GM18907 (cell line): ENCODE measurements around the gene LTBR.

Experiments
- ATAC-seq: cut with Tn5 transposase; IDR thresholded peaks from one replicate; pipeline ENCODE4 v1.9.1; 2021; ENCODE audit warnings: mild to moderate bottlenecking, moderate library complexity; ENCODE audit not compliant: unreplicated experiment

LTBR gene

GRCh38 chr12:6367969-6368892 is 15.7 kb upstream of the LTBR start:
- ATAC-seq = no peak

GRCh38 chr12:6368906-6369525 is 14.9 kb upstream of the LTBR start:
- ATAC-seq = no peak

- no peak for ATAC-seq
These were observed 13.9 kb upstream of the LTBR start for GRCh38 chr12:6369916-6370575.

GRCh38 chr12:6370576-6370935 is 13.4 kb upstream of the LTBR start:
- no peak for ATAC-seq

DNA sequence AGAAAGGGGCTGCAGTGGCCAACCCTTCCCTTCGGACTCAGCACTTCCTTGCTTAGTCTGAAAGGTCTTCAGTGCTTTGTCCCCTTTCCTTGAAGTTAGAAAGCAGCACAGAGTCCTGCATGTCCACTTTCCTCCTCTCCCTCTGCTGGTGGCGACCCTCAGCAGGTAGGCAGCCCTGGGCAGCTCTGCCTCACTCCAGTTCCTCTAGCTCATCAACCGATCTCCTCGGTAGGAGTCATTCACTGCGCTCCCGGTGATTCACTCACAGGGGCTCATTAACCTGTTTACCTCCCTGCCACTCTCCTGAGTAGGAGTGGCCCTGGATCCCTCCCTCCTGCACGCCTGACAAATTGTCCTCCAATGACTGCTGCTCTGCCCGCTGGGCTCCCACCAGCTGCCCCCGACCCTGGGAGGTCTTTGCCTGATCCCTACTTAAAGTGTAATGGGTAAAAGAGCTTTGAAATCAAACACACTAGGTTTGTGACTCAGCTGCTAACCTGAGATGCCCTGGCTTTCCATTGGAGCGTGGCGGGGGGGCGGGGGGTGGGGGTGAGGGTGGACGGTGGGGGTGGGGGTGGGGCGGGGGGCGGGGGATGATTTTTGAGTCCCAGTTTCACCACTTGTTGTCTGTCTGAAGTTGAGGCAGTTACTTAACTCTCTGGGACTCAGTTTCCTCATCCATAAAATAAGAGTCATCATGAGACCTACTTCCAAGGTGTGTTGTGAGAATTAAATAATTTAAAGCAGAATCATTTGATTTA is 12.8 kb upstream of the LTBR start:
- no peak for ATAC-seq

DNA sequence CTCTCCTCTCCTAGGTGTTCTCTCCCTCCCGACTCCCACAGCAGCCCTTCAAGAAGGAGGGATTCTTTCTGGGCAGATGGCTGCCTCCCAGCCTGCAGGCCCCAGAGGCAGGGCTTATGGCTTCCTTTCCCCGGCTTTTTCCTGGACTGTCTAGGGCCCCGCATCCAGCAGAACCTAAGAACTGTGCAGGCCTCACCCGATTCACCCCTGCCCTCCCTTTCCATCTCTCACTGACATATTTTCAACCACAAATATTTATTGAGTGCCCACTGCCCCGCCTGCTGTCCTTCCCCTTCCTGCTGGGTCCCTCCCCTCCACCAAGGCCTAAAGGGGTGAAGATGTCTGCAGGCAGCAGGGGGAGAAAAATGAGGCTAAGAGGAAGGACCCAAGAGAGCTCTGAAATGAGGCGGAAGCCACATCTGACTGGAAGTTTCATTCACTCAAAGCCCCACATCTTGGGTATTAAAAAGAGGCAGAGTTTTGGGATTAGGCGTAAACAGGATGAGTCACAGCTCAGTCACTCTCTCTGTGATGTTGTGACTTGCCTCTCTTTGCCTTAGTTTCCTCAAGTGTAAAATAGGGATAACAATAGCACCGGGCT is 11.5 kb upstream of the LTBR start:
- no peak for ATAC-seq

DNA sequence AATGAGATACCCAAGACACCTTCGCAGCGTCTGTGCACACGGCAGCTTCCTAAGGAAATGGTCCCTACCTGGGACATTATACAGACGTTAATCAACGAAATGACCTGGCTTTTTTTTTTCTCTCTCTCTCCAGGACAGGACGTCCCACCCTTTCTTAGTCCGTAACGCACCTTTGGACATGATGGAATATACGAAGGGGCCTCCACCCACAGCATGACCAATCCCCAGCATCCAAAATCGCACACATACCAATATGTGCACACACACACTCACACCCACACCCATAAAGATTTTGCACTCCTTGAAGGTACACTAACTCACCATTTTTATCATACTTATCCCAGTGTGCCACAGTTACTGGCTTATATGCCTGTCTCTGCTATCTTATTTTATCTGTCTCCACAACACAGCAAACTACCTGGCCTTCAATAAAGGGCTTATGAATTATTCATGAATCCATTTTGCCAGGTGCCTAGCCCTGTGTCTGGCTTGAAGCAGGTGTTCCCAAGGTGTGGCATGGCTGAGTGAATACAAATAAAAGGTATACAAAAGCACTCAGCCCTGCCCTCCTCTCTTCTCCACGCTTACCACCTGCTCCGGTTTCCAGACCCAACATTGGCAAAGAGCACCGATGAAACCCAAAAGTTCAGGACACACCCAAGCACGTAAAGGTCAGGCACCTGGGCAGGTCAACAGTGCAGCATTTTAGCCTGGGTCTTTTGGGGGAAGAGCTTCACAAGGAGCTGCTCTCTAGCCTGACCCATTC is 10.8 kb upstream of the LTBR start:
- ATAC-seq = no peak

GRCh38 chr12:6374028-6374785 is 9.8 kb upstream of the LTBR start:
- no peak for ATAC-seq

GRCh38 chr12:6374786-6375160 is 9.2 kb upstream of the LTBR start:
- ATAC-seq = no peak

DNA sequence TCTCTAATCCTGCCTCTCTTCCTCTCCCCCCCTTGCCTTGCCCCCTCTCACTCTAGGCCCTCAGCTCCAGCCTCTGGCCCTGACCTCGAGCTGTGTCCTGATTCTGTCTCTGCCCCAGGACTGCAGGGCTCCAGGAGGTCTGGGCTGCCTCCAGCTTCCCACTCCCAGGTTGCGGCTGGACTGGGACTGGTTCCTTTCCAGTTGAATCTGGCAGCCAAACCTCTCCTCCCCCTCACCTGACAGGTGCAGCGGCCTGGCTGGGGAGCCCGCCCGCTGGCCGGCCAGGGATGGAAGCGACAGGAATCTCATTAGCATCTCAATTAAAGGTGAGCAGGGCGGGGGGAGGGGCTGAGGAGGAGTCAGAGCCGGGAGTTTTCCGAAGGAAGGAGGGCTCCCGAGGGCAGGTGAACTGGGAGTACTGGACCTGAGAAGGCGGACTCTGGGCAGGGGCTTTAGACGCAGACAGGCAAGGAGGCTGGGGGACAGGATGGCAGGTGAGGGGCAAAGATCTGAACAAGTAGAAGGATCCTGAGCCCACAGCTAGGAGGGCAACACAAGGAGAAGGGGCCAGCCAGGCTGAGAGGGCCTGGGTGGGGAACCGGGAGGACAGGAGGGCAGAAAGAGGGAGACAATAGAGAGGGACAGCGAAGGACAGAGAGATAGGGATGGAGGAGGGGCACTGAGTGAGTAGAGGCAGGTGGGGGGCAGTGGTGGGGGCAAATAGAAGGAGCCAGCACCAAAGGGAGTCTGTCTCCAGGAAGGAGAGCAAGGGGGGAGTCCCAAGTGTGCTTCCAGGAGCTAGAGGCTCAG is 8.5 kb upstream of the LTBR start, which contains the start of gene SCNN1A:
Gene SCNN1A, minus strand, starts transcription at position 295 of the 810 bp plus-strand sequence. CDS start 780 bp downstream, outside the sequence.
- ATAC-seq = no peak

DNA sequence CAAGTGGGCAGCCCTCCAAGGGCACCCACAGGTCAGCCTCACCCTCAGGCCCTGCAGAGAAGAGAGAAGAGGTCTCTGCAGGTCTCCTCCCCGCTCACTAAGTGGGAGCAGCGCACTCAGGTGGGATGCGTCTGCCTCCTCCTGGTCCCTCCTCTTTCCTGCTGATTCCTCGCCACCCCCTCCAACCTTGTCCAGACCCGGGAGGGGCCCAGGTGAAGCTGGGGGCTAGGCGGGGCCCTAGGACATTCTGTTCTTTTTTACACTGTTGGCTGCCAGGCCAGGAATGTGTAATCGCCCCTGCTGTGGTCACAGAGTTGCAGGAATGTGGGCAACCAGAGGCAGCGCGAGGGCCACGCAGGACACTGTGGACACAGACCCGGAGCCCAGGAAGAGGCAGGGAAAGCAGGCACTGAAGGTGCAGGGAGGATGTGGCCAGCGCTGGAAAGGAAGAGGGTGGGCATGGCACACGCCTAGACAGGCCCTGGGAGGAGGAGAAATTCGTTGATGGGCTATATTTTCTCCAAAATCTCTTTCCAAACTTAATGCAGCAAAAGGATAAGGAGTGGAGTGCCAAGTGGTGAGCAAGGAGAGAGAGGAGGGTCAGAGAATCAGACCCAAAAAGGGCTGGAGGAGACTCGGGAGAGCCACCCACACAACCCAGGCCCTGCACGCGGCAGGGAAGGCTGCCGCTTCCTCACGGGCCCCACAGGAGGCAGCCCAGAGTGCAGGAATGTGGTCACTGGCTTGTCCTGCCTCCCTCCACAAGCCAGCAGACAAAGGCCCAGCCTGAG is 7.7 kb upstream of the LTBR start:
- no peak for ATAC-seq

DNA sequence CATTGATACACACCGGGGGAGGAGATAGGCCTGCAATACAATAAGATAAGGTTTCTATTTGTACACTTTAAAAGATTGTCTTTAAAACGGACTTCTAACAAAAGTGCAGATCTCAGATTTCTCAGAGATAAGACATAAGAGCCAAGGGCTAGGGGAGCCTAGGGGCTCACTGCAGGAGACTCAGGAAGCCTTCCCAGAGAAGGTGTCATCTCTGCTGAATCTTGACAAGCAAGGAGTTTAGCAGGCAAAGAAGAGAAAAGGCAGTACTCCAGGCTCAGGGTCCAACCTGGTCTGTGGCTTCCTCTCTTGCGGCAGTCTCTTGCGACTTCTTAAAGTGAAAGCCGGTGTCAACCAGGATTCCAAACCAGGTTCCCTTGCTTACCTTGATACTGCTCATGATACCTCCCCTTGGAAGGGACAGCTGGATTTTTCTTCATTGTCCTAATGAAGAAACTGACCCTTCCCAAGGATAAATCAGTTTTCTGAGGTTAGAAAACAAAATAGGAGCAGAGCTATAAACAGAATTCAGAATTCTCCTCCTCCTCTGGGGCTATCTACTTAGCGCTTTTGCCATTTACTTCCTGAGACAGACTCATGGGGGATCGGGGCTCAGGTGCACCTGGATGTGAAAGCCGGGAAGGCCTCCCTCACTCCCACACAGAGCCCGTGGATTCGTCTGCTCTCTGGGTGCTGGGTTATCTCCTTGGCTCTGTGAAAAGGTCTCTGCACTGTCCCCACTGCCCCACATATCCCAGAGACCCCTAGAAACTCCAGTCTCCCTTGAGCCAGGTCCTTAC is 6.9 kb upstream of the LTBR start:
- no peak for ATAC-seq

DNA sequence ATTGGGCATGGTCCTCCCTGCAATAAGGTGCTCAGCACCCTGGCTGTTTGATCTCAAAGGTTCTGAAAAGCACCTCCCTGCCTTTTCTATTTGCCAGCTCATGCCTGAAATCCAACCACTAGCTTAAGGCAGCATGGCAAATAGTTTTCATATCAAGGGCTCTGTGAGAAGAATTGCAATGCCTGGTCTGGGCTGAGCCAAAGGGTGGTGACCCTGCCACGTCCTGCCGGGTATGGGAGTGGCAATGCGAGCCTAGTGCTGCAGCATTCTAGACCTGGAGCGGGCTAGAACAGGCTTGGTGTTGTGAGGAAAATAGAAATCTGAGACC is 6.3 kb upstream of the LTBR start:
- ATAC-seq = no peak

GRCh38 chr12:6378709-6379472 is 5.1 kb upstream of the LTBR start:
- no peak for ATAC-seq

- ATAC-seq = no peak
These were observed 3.5 kb upstream of the LTBR start for GRCh38 chr12:6380141-6381121.
